Measurements from ENCODE around the gene RNF141. TPM values are rescaled to one million over a fixed set of nuclear protein-coding genes. Genes with fewer than 3 reads are reported as not detected.

The RNF141 gene
- total RNA-seq, 3 donors from 2014 or later (not counting 1 experiment from before 2014, with no cell fraction given): 10.3 to 13.9 (median 11.7) TPM

DNA sequence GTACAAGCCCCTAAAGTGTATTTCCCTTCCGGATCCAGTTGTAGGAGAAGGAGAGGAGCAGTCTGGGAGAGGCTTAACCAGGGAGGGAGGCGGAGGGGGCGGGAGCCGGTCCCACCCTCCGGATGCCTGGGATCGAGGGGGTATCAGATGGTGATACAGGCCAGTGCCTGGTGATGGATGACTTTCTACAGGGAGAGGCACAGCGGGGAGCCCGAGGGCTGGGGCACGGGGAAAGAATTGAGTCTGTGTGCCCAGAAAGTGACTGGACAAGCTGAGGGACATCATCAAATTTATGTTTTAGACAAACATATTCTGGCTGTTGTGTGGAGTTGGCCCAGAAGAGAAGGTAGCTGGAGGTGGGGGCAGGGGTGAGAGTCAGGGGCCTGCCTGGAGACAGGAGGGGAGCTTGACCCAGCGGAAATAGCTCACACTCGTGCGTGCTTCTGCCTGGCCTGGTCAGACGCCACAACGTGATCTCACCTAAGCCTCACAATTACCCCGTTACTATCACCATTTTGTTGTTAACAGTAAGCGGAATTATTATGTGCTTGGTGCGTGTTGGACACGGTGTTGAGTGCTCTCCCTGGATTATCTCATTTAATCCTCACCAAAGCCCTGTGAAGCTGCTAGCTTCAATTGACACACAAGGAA is 43.5 kb downstream of the RNF141 start:
- no peaks in the 10 kb centered on the region for H3K36me3 Mint-ChIP-seq
- no peak overlapping the region for H3K27ac Mint-ChIP-seq
- intact Hi-C loops (cut with micrococcal nuclease): no loop called here

DNA sequence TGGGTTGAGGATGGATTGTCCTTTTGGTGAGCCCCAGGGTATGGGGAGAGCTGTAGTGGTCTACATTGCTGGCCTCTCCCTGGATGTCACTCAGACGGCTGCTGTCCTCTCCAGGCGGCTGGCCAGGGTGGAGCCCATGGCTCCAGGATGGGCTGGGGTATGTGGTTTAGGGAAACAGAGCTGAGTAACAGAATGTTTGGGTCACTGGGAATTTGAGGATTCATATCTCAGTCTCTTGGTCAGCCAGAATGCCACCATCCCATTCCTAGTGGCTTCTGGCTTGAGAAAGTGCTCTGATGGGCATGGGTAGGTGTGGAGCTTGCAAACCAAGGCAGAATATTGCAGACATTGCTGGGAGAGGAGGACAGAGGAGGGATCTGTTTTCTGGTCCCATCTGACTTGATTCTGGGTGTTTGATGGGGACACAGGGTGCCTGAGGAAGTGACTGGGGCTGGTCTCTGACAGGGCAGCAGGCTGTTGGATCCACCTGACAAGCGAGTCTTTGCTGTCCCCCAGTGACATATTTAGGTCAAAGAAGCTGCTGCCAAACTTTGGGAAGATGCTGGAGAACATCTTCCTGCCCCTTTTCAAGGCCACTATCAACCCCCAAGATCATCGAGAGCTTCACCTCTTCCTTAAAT is 44.6 kb downstream of the RNF141 start:
- Mint-ChIP-seq H3K27me3 (ENCODE audit: low read depth in 2 of 2) (no peaks in the 10 kb centered on the region), H3K4me1 (no peaks in the 10 kb centered on the region), H3K27ac (no peak overlapping the region), H3K4me3 (no peak overlapping the region), H3K9me3 (no peaks in the 10 kb centered on the region), H3K36me3 (no peaks in the 10 kb centered on the region)
- Histone ChIP-seq H3K27me3 (ENCODE audit: control insufficient read depth, insufficient read depth, low read length) (no peaks in the 10 kb centered on the region), H3K27ac (ENCODE audit: low read length) (no peak overlapping the region), H3K9me3 (ENCODE audit: control insufficient read depth, insufficient read depth, low read length) (no peaks in the 10 kb centered on the region), H3K36me3 (ENCODE audit: control insufficient read depth, insufficient read depth, low read length) (peaks cover 46% of the 10 kb centered on the region), H3K4me1 (ENCODE audit: control insufficient read depth, insufficient read depth, low read length) (no peaks in the 10 kb centered on the region), H3K4me3 (ENCODE audit: low read length) (no peak overlapping the region)
- no peak for DNase-seq
- TF ChIP-seq, protein P1, sequence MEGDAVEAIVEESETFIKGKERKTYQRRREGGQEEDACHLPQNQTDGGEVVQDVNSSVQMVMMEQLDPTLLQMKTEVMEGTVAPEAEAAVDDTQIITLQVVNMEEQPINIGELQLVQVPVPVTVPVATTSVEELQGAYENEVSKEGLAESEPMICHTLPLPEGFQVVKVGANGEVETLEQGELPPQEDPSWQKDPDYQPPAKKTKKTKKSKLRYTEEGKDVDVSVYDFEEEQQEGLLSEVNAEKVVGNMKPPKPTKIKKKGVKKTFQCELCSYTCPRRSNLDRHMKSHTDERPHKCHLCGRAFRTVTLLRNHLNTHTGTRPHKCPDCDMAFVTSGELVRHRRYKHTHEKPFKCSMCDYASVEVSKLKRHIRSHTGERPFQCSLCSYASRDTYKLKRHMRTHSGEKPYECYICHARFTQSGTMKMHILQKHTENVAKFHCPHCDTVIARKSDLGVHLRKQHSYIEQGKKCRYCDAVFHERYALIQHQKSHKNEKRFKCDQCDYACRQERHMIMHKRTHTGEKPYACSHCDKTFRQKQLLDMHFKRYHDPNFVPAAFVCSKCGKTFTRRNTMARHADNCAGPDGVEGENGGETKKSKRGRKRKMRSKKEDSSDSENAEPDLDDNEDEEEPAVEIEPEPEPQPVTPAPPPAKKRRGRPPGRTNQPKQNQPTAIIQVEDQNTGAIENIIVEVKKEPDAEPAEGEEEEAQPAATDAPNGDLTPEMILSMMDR (IDR thresholded peaks at IDR 0.05): no peak
- ATAC-seq: no peak
- intact Hi-C loops (cut with micrococcal nuclease): no loop called here
- 95% methylated on average over 3 of the region's 4 CpGs for WGBS (ENCODE audit: insufficient coverage)

More for the DNA sequence above, 43.5 kb downstream of the RNF141 start:
- ATAC-seq (no peak), DNase-seq (no peak)
- Mint-ChIP-seq H3K4me1 (no peaks in the 10 kb centered on the region), H3K4me3 (no peak overlapping the region), H3K27me3 (ENCODE audit: low read depth in 2 of 2) (no peaks in the 10 kb centered on the region), H3K9me3 (no peaks in the 10 kb centered on the region)
- Histone ChIP-seq H3K27ac (ENCODE audit: low read length) (no peak overlapping the region), H3K36me3 (ENCODE audit: control insufficient read depth, insufficient read depth, low read length) (peaks cover 46% of the 10 kb centered on the region), H3K4me1 (ENCODE audit: control insufficient read depth, insufficient read depth, low read length) (peaks cover 5% of the 10 kb centered on the region), H3K9me3 (ENCODE audit: control insufficient read depth, insufficient read depth, low read length) (no peaks in the 10 kb centered on the region), H3K27me3 (ENCODE audit: control insufficient read depth, insufficient read depth, low read length) (no peaks in the 10 kb centered on the region), H3K4me3 (ENCODE audit: low read length) (no peak overlapping the region)
- WGBS (ENCODE audit: insufficient coverage): 95% methylated on average over 18 of the region's 18 CpGs
- TF ChIP-seq, protein P1 (IDR thresholded peaks at IDR 0.05): no peak

DNA sequence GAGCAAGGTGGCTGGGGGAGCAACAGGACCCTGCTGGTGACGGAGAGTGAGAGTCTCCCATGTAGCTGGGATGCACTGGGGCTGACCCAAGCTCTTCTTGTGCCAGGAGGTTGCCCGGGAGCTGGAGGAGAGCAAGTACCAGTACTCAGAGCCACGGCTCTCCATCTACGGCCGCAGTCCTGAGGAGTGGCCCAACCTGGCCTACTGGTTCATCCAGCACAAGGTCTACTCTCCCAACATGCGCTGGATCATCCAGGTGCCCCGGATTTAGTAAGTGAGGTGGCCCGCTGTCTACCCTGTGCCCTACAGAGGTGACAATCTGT is 45.6 kb downstream of the RNF141 start:
- Histone ChIP-seq H3K4me3 (ENCODE audit: low read length) (no peak overlapping the region), H3K27me3 (ENCODE audit: control insufficient read depth, insufficient read depth, low read length) (no peaks in the 10 kb centered on the region), H3K36me3 (ENCODE audit: control insufficient read depth, insufficient read depth, low read length) (peaks cover 45% of the 10 kb centered on the region), H3K27ac (ENCODE audit: low read length) (no peak overlapping the region), H3K9me3 (ENCODE audit: control insufficient read depth, insufficient read depth, low read length) (no peaks in the 10 kb centered on the region), H3K4me1 (ENCODE audit: control insufficient read depth, insufficient read depth, low read length) (peaks cover 4% of the 10 kb centered on the region)
- Mint-ChIP-seq H3K4me3 (no peak overlapping the region), H3K27me3 (ENCODE audit: low read depth in 2 of 2) (no peaks in the 10 kb centered on the region), H3K9me3 (no peaks in the 10 kb centered on the region), H3K36me3 (no peaks in the 10 kb centered on the region), H3K4me1 (peaks cover 0 to under 1% of the 10 kb centered on the region in 2 donors), H3K27ac (no peak overlapping the region)
- ATAC-seq: no peak
- no peak for DNase-seq
- WGBS (ENCODE audit: insufficient coverage): over 99% methylated on average over 8 of the region's 8 CpGs
- intact Hi-C loops (cut with micrococcal nuclease): no loop called here
- TF ChIP-seq, protein P1 (IDR thresholded peaks at IDR 0.05): no peak

Data from natural killer cell (primary cell).